CD4-positive, alpha-beta T cell treated with Interleukin-10 for 1 hour (primary cell): ENCODE results near the gene IFIT1B.
"Not testable (repeated sequence)": the region's sequence is repeated elsewhere in the genome, so short reads cannot be mapped to it uniquely, and the experiment has no call there.

Experiments used
- DNase-seq: peaks from one replicate; pipeline ENCODE4 v3.0.0-alpha.2; 2020

The IFIT1B gene

DNA sequence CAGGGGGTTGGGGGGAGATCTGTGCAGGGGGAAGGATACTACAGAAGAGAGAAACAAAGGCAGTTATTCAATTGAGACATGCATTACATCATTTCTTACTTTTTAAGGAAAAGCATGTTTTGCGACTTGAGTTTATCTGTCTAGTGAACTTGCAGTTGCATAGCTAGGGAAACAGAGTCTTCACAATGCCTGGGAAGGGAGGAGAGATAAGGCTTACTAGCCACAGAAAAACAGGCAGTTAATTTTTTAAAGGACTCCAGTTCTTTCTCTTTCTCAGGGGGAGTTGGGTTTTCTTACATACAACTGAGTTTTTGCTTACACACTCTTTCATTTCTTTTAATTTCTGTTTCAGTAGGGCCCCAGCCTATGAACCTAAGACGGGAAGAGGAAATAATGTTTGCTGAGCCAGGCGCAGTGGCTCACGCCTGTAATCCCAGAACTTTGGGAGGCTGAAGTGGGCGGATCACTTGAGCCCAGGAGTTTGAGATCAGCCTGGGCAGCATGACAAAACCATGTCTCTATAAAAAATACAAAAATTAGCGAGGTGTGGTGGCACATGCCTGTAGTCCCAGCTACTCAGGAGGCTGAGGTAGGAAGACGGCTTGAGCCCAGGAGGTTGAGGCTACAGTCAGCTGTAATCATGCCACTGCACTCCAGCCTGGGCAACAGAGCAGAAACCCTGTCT, 27.1 kb upstream of the IFIT1B start:
- DNase-seq = not testable (repeated sequence)

GRCh38 chr10:89351412-89351779, 26.5 kb upstream of the IFIT1B start:
- DNase-seq = no peak

- no peak for DNase-seq
These were observed 25.9 kb upstream of the IFIT1B start for GRCh38 chr10:89351780-89352597.

GRCh38 chr10:89352802-89353201, 25.1 kb upstream of the IFIT1B start:
- DNase-seq = no peak

GRCh38 chr10:89355394-89355931, 22.4 kb upstream of the IFIT1B start:
- no peak for DNase-seq

- DNase-seq = no peak
These were observed 20.8 kb upstream of the IFIT1B start for GRCh38 chr10:89357096-89357495.

- no peak for DNase-seq
These were observed 19.9 kb upstream of the IFIT1B start for GRCh38 chr10:89357975-89358374.

DNA sequence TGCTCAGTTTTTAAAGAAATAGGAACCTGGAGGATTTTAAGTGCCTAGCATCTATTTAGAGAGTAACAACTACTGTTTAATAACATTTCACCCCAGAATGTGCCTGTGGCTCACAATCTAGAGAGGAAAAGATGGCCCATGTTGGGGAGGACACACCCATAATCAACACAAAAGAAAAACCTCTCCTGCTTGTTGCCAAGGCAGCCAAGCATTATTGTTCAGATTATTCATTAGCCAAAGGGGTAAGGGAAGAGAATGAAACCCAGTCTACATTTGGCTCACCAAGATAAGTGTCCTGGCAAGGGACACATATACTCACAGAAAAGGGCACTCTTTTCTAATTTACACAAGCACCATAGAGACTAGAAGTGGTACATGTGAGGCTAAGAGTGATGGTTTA, 17.7 kb upstream of the IFIT1B start:
- no peak for DNase-seq

GRCh38 chr10:89362929-89363328, 14.9 kb upstream of the IFIT1B start:
- no peak for DNase-seq

DNA sequence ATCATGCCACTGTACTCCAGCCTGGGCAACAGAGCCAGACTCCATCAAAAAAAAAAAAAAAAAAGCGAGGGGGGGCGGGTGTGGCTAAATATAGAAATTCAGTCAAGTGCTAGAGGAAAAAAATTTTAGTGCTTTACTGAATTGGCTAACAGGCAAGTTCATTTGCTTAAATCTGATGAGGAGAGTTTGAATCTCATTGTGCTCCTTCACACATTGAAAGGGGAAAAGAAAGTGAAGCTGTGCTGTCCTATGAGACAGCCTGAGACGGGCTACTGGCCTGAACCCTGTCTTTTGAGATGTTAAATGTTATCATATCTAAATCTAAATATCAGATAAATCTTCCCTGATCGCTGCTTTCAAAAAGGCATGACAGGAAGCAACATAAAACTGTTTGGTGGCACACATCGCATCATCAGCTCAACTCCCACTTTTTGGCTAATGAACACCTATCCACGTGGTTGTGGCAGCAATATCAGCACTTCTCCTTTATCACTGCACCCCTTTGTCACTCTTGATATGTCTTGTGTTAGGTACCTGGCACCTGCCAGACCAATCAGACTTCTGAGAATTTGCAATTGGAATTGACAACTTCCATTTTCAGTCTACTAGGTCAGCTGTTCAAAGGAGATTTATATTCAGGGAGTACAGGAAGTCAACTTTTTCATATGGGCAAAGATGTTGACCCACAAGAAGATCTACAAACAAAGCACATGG, 14.0 kb upstream of the IFIT1B start:
- no peak for DNase-seq

GRCh38 chr10:89364531-89364930, 13.3 kb upstream of the IFIT1B start:
- DNase-seq = no peak

DNA sequence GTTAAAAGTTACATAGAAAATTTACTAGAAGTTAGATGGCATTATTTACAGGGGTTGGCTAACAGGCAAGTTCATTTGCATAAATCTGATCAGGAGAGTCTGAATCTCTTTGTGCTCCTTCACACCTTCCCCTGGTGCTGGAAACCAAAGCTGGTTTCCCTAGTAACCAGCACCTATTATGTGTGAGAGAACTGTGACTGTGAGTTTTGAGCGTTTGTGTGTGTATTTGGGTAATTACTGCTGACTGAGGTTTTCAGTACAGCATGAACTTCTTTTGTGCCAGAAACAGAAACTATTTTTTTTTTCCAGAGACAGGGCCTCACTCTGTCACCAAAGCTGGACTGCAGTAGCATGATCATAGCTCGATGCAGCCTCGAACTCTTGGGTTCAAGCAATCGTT, 10.3 kb upstream of the IFIT1B start:
- peak; percentile 46 for DNase-seq

DNA sequence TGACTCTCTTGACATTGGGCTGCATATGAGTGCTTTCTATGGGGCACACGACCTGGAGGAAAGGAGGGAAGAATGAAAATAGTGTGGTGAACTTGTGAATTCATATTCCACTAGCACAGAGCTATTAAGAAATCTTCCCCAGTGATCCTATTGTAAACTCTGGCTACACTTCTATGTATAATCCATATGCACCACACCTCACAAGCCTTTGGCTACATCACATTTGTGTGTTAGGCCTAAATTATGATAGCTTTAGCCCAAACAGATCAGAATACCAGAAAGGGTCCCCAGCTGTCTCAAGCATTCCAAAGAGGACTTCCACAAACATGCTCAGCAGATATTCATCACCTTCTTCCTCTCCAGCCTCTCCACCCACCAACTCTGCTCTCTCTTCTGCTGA, 9.7 kb upstream of the IFIT1B start:
- DNase-seq = no peak

- peak; percentile 31 for DNase-seq
These were observed 8.4 kb upstream of the IFIT1B start for GRCh38 chr10:89369156-89370105.

- DNase-seq = no peak
These were observed 6.8 kb upstream of the IFIT1B start for GRCh38 chr10:89371079-89371478.

DNA sequence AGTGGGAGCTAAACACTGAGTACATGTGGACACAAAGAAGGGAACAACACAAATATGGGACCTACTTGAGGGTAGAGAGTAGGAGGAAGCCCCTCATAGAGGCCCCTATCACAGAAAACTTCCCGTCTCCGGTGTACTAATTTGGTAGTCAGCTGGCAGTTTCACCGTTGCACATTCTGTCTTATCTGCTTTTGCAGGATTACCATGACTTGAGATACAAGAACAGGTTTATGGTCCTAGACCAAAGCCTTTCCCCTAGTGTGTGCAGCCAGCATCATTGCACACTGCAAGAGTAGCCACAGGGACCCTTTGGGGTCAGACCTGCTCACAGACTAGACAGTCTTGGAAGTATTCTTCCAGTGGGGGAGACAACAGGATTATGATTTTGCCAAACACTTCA, 5.9 kb upstream of the IFIT1B start:
- no peak for DNase-seq

DNA sequence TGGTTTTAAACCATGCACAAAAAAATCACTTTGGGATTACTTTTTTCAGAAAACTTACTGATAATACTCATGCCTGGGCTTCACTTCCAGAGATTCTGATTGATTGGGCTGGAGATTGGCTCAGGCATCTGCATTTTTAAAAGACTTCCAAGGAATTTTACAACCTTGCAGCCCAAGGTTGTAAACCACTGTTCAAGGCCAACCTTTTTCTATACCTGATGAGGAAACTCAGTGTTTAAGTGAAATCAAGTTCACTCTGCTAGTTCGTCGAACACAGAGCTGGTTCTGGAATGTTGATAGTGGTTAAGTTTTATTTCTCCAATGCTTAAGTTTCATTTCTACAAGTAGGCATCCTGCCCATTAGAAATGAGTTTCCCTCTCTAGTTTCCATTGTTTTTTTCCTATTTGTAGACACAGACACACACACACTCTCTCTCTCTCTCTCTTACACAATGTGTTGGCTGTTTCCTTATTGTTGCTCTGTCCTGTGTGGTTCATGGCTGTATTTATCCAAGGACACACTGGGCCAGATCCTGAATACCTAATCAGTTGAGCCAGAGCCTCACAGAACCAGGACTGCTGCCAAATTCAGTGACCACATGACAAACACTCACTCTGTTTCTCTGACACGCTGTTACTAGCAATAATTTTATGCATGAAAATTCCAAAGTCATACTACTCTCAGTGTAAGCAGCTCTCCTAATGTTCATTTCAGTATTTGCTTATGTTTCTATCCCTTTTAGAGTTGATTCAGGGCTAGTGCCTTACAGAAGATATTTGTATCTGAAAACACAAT, 3.7 kb upstream of the IFIT1B start:
- no peak for DNase-seq

- DNase-seq = no peak
These were observed 3.1 kb upstream of the IFIT1B start for GRCh38 chr10:89374713-89375141.

- DNase-seq = no peak
These were observed 1.2 kb downstream of the IFIT1B start for GRCh38 chr10:89379103-89379502.

DNA sequence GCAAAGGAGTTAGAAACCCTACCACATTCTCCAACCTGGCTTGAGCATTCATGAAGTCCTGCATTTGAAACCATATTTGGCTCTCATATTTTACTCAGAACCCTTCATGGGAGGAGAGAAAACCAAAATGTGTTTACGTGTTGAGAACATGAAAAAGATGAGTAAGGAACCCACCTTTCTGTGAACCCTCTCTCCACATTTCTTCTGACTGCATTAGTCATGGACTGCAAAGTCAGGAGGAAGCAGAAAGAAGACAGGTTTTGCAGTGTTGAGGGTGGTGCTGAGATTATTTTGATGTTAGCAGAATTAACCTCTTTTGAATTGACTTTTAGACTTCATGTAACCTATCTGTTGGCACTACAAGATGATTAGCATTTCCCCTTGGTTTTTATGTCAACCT, 4.9 kb downstream of the IFIT1B start:
- no peak for DNase-seq
